ACC112 (cell line): ENCODE data around the gene GTPBP4.

Experiments
- H2AFZ ChIP-seq: fragments of 200-600 bp; sonication (generic); one replicate; pipeline ENCODE4 v1.6.0; 2017; ENCODE audit warnings: antibody characterized with exemption, low read length; ENCODE audit not compliant: unreplicated experiment
- H3K27ac ChIP-seq: fragments of 200-600 bp; sonication (generic); 2 replicates; pipeline ENCODE4 v1.5.1; 2014; ENCODE audit warnings: low read depth, mild to moderate bottlenecking, antibody characterized with exemption, low read length, moderate library complexity
- H3K27me3 ChIP-seq: fragments of 200-600 bp; sonication (generic); 2 replicates; pipeline ENCODE4 v1.6.1; 2014; ENCODE audit warnings: mild to moderate bottlenecking, antibody characterized with exemption, low read length, moderate library complexity, mixed read lengths; ENCODE audit not compliant: insufficient read depth
- H3K36me3 ChIP-seq: fragments of 200-600 bp; sonication (generic); 2 replicates; pipeline ENCODE4 v1.6.1; 2016; ENCODE audit warnings: mild to moderate bottlenecking, antibody characterized with exemption, low read length, moderate library complexity, mixed read lengths; ENCODE audit not compliant: insufficient read depth
- H3K4me1 ChIP-seq: fragments of 200-600 bp; sonication (generic); one replicate; pipeline ENCODE4 v1.6.1; 2016; ENCODE audit warnings: low read length, mixed read lengths; ENCODE audit not compliant: insufficient read depth, unreplicated experiment, control insufficient read depth
- H3K4me3 ChIP-seq: fragments of 200-600 bp; sonication (generic); 2 replicates; pipeline ENCODE4 v1.5.1; 2014; ENCODE audit warnings: mild to moderate bottlenecking, low read depth, low read length
- H3K79me2 ChIP-seq: fragments of 200-600 bp; sonication (generic); one replicate; pipeline ENCODE4 v1.6.0; 2016; ENCODE audit warnings: low read length; ENCODE audit not compliant: control insufficient read depth, unreplicated experiment, insufficient read depth

GTPBP4 gene

DNA sequence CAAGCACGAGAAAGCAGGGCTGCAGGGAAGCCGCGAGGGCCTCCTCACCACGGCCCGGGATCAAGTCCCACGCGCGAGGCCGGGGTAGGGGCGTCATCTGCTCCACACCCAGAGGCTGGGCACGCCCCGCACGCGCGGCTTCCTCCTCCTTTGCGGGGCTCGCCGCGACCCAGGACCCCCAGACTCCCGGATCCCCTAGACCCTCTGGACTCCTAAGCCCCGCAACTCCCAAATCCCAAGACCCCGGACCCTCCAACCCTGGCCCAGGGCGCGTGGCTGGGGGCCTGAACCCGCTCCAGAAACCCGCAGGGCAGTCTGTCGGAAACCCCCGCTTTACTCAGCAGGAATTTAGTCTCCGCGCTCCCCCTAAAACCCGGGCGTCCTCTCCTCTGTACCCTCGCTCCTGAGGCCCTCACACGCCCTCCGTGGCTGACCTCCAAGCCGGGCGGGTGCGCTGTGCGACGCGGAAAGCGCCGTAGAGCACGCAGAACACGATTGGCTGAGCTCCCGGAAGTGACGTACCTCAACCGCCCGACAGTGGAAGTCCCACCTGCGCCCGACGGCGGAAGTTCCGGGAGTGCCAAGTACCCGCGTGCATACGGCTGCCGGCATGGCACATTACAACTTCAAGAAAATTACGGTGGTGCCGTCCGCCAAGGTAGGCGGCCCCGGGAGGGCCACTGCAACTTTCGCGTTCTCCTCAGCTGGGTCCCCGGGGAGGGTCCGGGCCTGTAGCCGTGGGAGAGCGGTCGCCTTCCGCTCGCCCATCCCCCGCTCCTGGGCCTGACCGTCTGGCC is at the start of gene GTPBP4:
Gene GTPBP4, plus strand, starts transcription at position 565 of the 797 bp plus-strand sequence. Its CDS starts 46 bp downstream, at position 611.
- Histone ChIP-seq H3K4me1 (peaks cover 41% of the 10 kb centered on the region), H3K4me3 (peak within 1 kb of the TSS; percentile 96), H3K36me3 (peaks cover 15% of the 10 kb centered on the region), H3K27ac (peak within 1 kb of the TSS; percentile 82), H3K79me2 (peaks cover 71% of the 10 kb centered on the region), H2AFZ (peak within 1 kb of the TSS; percentile 80), H3K27me3 (no peaks in the 10 kb centered on the region)

GRCh38 chr10:938941-939678 is 49.1 kb upstream of the GTPBP4 start:
- no peaks in the 10 kb centered on the region for H3K79me2 ChIP-seq
- H3K27ac ChIP-seq = no peak overlapping the region
- no peaks in the 10 kb centered on the region for H3K36me3 ChIP-seq
- no peaks in the 10 kb centered on the region for H3K27me3 ChIP-seq
- H3K4me1 ChIP-seq = peaks cover under 1% of the 10 kb centered on the region
- H3K4me3 ChIP-seq = no peak overlapping the region
- H2AFZ ChIP-seq = no peak overlapping the region

- Histone ChIP-seq H2AFZ (no peak overlapping the region), H3K79me2 (no peaks in the 10 kb centered on the region), H3K27ac (no peak overlapping the region), H3K36me3 (no peaks in the 10 kb centered on the region), H3K4me1 (peaks cover 7% of the 10 kb centered on the region), H3K4me3 (no peak overlapping the region), H3K27me3 (no peaks in the 10 kb centered on the region)
These were observed 44.8 kb upstream of the GTPBP4 start for GRCh38 chr10:943334-944033.

GRCh38 chr10:944034-944831 is 44.0 kb upstream of the GTPBP4 start:
- H3K4me1 ChIP-seq = peaks cover 7% of the 10 kb centered on the region
- no peaks in the 10 kb centered on the region for H3K79me2 ChIP-seq
- peak overlapping the region; percentile 99 for H2AFZ ChIP-seq
- peak overlapping the region; percentile 79 for H3K27ac ChIP-seq
- no peaks in the 10 kb centered on the region for H3K27me3 ChIP-seq
- peak overlapping the region; percentile 61 for H3K4me3 ChIP-seq
- H3K36me3 ChIP-seq = no peaks in the 10 kb centered on the region

DNA sequence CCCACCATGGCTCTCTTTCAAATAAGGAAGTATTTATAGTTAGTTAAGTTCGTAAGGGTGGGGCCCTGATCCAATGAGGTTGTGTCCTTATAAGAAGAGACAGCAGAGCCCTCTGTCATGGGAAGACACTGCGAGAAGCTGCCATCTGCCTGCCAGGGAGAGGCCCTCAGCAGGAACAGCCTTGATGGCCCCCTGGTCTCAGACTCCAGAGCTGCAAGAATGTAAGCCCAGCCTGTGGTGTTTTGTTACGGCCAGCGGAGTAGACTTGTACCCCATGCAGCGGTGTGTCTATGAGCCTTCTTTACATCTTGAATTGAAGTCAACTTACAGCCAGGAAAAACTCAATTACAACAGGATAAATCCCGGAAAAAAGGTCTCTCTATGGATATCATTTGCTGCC is 42.5 kb upstream of the GTPBP4 start:
- no peak overlapping the region for H3K27ac ChIP-seq
- H3K36me3 ChIP-seq = no peaks in the 10 kb centered on the region
- peaks cover 7% of the 10 kb centered on the region for H3K4me1 ChIP-seq
- no peak overlapping the region for H3K4me3 ChIP-seq
- H3K27me3 ChIP-seq = peaks cover 6% of the 10 kb centered on the region; the same call in 1 of the 2 replicates
- no peak overlapping the region for H2AFZ ChIP-seq
- H3K79me2 ChIP-seq = no peaks in the 10 kb centered on the region

- Histone ChIP-seq H3K4me3 (no peak overlapping the region), H3K4me1 (peaks cover 7% of the 10 kb centered on the region), H3K27me3 (peaks cover 10% of the 10 kb centered on the region; the same call in 1 of the 2 replicates), H3K79me2 (no peaks in the 10 kb centered on the region), H2AFZ (no peak overlapping the region), H3K36me3 (no peaks in the 10 kb centered on the region), H3K27ac (no peak overlapping the region)
These were observed 41.2 kb upstream of the GTPBP4 start for GRCh38 chr10:947051-947450.

DNA sequence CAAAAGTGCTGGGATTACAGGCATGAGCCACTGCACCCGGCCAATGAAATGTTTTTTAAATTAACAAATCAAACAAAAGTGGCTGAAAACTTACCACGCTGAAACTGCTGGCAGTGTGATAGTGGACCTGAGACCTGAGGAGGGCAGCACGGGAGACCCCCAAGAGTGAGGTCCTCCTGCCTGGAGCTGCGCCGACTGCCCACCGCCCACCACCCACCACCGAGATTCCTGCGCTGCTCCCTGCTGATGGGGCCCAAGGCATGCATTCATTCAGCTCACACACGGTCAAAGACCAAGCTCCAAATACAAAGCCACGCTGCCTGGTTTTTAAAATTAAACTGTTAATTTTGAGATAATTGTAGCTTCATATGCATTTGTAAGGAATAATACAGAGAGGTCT is 40.4 kb upstream of the GTPBP4 start:
- H3K27ac ChIP-seq = no peak overlapping the region
- peaks cover 10% of the 10 kb centered on the region; the same call in 1 of the 2 replicates for H3K27me3 ChIP-seq
- peaks cover 7% of the 10 kb centered on the region for H3K4me1 ChIP-seq
- no peak overlapping the region for H2AFZ ChIP-seq
- H3K36me3 ChIP-seq = no peaks in the 10 kb centered on the region
- no peak overlapping the region for H3K4me3 ChIP-seq
- no peaks in the 10 kb centered on the region for H3K79me2 ChIP-seq

GRCh38 chr10:948347-948746 is 39.9 kb upstream of the GTPBP4 start:
- H2AFZ ChIP-seq = no peak overlapping the region
- no peaks in the 10 kb centered on the region for H3K79me2 ChIP-seq
- no peak overlapping the region for H3K27ac ChIP-seq
- H3K4me1 ChIP-seq = peaks cover 7% of the 10 kb centered on the region
- no peak overlapping the region for H3K4me3 ChIP-seq
- peaks cover 10% of the 10 kb centered on the region; the same call in 1 of the 2 replicates for H3K27me3 ChIP-seq
- H3K36me3 ChIP-seq = no peaks in the 10 kb centered on the region

DNA sequence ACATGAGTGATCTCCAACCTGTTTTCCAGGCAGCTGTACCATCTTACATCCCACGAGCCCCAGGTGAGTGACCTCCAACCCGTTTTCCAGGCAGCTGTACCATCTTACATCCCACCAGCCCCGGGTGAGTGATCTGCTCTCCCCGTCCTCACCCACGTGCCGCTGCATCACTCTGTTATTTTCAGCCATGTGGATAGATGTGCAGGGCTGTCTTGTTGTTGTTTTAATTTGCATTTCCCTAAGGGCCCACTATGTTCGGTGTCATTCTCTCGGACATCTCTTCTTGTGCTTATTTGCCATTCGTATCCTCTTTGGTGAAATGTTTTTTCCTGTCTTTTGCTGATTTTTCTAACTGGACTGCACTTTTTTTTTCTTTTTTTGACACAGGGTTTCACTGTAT is 38.8 kb upstream of the GTPBP4 start:
- Histone ChIP-seq H3K79me2 (no peaks in the 10 kb centered on the region), H3K27me3 (peaks cover 20% of the 10 kb centered on the region), H3K27ac (no peak overlapping the region), H3K4me1 (peaks cover 3% of the 10 kb centered on the region), H3K36me3 (no peaks in the 10 kb centered on the region), H3K4me3 (no peak overlapping the region), H2AFZ (no peak overlapping the region)

DNA sequence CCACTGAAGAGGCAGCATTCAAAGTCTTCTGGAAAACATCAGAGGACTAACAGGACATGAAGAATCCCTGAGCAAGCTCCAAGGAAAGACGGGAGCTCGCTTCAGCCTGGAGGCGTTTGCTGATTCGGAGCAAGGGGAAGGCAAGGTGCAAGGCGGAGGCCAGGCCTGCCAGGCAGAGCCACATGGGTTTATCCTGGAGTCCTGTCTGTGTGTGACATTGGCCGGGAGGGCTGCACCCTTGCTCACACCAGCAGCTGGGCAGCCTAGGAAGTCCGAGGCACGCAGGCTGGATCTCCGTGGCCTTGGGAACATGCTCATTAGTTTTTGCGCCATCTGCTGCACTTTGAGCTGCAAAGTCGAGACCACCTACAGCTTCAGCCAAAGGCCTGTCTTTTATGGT is 34.4 kb upstream of the GTPBP4 start:
- Histone ChIP-seq H3K27me3 (peaks cover 38% of the 10 kb centered on the region), H2AFZ (no peak overlapping the region)

More for the DNA sequence above, 34.4 kb upstream of the GTPBP4 start:
- no peak overlapping the region for H3K27ac ChIP-seq
- no peak overlapping the region for H3K4me3 ChIP-seq
- H3K4me1 ChIP-seq = no peaks in the 10 kb centered on the region
- H3K79me2 ChIP-seq = no peaks in the 10 kb centered on the region
- no peaks in the 10 kb centered on the region for H3K36me3 ChIP-seq
